K562 (cell line): ENCODE measurements around the gene FARSA. TPM values are rescaled to one million over a fixed set of nuclear protein-coding genes. Genes with fewer than 3 reads are reported as not detected.
A peak's percentile ranks its signal among the peaks of the same experiment; 100 is the strongest.

ENCODE experiments used
- CCNT2 ChIP-seq: IDR thresholded peaks from 2 replicates; pipeline ENCODE4 v1.6.1; 2011; ENCODE audit warnings: borderline replicate concordance, low read depth, mild to moderate bottlenecking, moderate library complexity, mixed read lengths, low read length; ENCODE audit not compliant: insufficient read length; ENCODE audit errors: extremely low read depth
- COPS2 ChIP-seq: fragments of 450-650 bp; conservative IDR thresholded peaks from 2 replicates; pipeline ENCODE4 v1.6.1; 2016; ENCODE audit warnings: mild to moderate bottlenecking, moderate library complexity
- CREB1 ChIP-seq, 2 experiments: sonication (generic) in 1 of 2; formaldehyde crosslinking in 1 of 2; IDR thresholded peaks; 2 replicates each; pipeline versions ENCODE4 v1.6.1 to v1.8.0; 2012 to 2022; ENCODE audit warnings: inconsistent platforms in 1 of 2, mild to moderate bottlenecking in 1 of 2, missing genetic modification reagents in 1 of 2, moderate library complexity in 1 of 2
- CREB5 ChIP-seq: fragments of 250-450 bp; sonication (Bioruptor Pico); IDR thresholded peaks from 2 replicates; pipeline ENCODE4 v1.5.0; 2020; ENCODE audit warnings: mild to moderate bottlenecking
- DMBX1 ChIP-seq: fragments of 250-450 bp; sonication (Bioruptor Pico); IDR thresholded peaks from 2 replicates; pipeline ENCODE4 v1.8.0; 2022; ENCODE audit warnings: inconsistent platforms, mild to moderate bottlenecking, moderate library complexity, borderline replicate concordance
- EGR1 ChIP-seq: fragments of 450-650 bp; conservative IDR thresholded peaks from 2 replicates; pipeline ENCODE4 v1.6.1; 2017; ENCODE audit warnings: mild to moderate bottlenecking
- ESRRB ChIP-seq: fragments of 250-450 bp; sonication (Bioruptor Pico); IDR thresholded peaks from 2 replicates; pipeline ENCODE4 v1.5.0; 2020; ENCODE audit warnings: mild to moderate bottlenecking, moderate library complexity, borderline replicate concordance
- GATAD2A ChIP-seq: fragments of 450-650 bp; IDR thresholded peaks from 2 replicates; pipeline ENCODE4 v1.6.1; 2017
- HBP1 ChIP-seq: fragments of 450-650 bp; formaldehyde crosslinking; IDR thresholded peaks from 2 replicates; pipeline ENCODE4 v1.4.0; 2022; ENCODE audit warnings: missing genetic modification characterization
- HDAC2 ChIP-seq: fragments of 450-650 bp; IDR thresholded peaks from 2 replicates; pipeline ENCODE4 v1.6.1; 2016; ENCODE audit warnings: mild to moderate bottlenecking
- MBD2 ChIP-seq: sonication (generic); IDR thresholded peaks from 2 replicates; pipeline ENCODE4 v1.6.1; 2016; ENCODE audit warnings: low read depth, borderline replicate concordance
- MTA1 ChIP-seq: fragments of 450-650 bp; IDR thresholded peaks from 2 replicates; pipeline ENCODE4 v1.6.1; 2017; ENCODE audit warnings: borderline replicate concordance
- MXI1 ChIP-seq: IDR thresholded peaks from 2 replicates; pipeline ENCODE4 v1.6.1; 2011; ENCODE audit warnings: low read depth, mild to moderate bottlenecking, improper control_type of control experiment, low read length
- NFIC ChIP-seq: fragments of 450-650 bp; IDR thresholded peaks from 2 replicates; pipeline ENCODE4 v1.6.1; 2017; ENCODE audit warnings: mild to moderate bottlenecking, inconsistent platforms
- RBM17 ChIP-seq: fragments of 200-400 bp; formaldehyde crosslinking; IDR thresholded peaks from 2 replicates; pipeline ENCODE4 v1.6.1; 2017; ENCODE audit warnings: low read depth, mild to moderate bottlenecking, low read length, borderline replicate concordance
- RNF2 ChIP-seq: sonication (generic); IDR thresholded peaks from 2 replicates; pipeline ENCODE4 v1.6.1; 2016
- TGIF2 ChIP-seq: sonication (generic); formaldehyde crosslinking; IDR thresholded peaks from 2 replicates; pipeline ENCODE4 v1.8.1; 2022; ENCODE audit warnings: mild to moderate bottlenecking, missing genetic modification reagents, moderate library complexity
- TRIM24 ChIP-seq, 2 experiments: fragments of 450-650 bp; IDR thresholded peaks; 2 replicates each; pipeline ENCODE4 v1.6.1; 2016
- ZFPM2 ChIP-seq: fragments of 250-450 bp; sonication (Bioruptor Pico); IDR thresholded peaks from 2 replicates; pipeline ENCODE4 v1.5.1; 2022; ENCODE audit warnings: mild to moderate bottlenecking
- ZNF316 ChIP-seq: fragments of 450-650 bp; IDR thresholded peaks from 2 replicates; pipeline ENCODE4 v1.6.1; 2016
- ZNF445 ChIP-seq: fragments of 250-450 bp; sonication (Bioruptor Pico); IDR thresholded peaks from 2 replicates; pipeline ENCODE4 v1.4.0; 2020; ENCODE audit warnings: low read depth, mild to moderate bottlenecking, moderate library complexity
- ZNF644 ChIP-seq: fragments of 200-800 bp; sonication (Bioruptor generic); IDR thresholded peaks from 2 replicates; pipeline ENCODE4 v1.6.1; 2016; ENCODE audit warnings: low read depth, missing genetic modification characterization, missing compliant biosample characterization
- ZNF655 ChIP-seq: fragments of 250-450 bp; sonication (Bioruptor Pico); IDR thresholded peaks from 2 replicates; pipeline ENCODE4 v1.5.0; 2021
- ZNF780A ChIP-seq: fragments of 250-450 bp; sonication (Bioruptor Pico); IDR thresholded peaks from 2 replicates; pipeline ENCODE4 v1.5.0; 2021; ENCODE audit warnings: mild to moderate bottlenecking
- polyA plus RNA-seq, 8 experiments: library from polyadenylated mRNA; depleted of rRNA in 4 of 8; stranded (reverse) in 5 of 8; unstranded in 3 of 8; fragments of >200 nt; fragmentation: Nextera tagmentation in 2 of 8; fragmentation: Illumina TruSeq in 1 of 8; extraction: Ambion mirVana in 2 of 8; extraction: Trizol in 1 of 8; gene quantifications; 2 replicates each; pipeline versions ENCODE4 v1.2.1 to v1.2.3, GENCODE V29; 2011 to 2014; ENCODE audit warnings: inconsistent platforms in 1 of 8, missing spikeins in 1 of 8
- total RNA-seq, 7 experiments: library from RNA; depleted of rRNA in 6 of 7; stranded (reverse); fragments of >200 nt in 6 of 7; fragmentation: Illumina TruSeq in 2 of 7; extraction: Trizol in 2 of 7; gene quantifications; 2 replicates each; pipeline versions ENCODE4 v1.2.1 to v1.2.3, GENCODE V29; 2011 to 2021; ENCODE audit warnings: low replicate concordance in 1 of 7
- TF ChIP-seq, protein P1 (sequence below): sonication (generic); formaldehyde crosslinking; IDR thresholded peaks from 2 replicates; pipeline ENCODE4 v1.9.0; 2022; ENCODE audit warnings: mild to moderate bottlenecking, missing genetic modification reagents

Gene FARSA
- total and polyA plus RNA-seq, 9 of the 15 experiments (the other 6 are each of a cell fraction or from before 2014, with no cell fraction given): 25.2 to 237 (median 89.6) TPM

- TF ChIP-seq HBP1 (no peak), ZNF445 (CRISPR knock-in tag) (no peak), MBD2 (peak; percentile 60; the same call in 1 of the 2 replicates), ZNF644 (tag) (no peak; the same call in 1 of the 2 replicates), ZNF316 (no peak), MXI1 (no peak), TRIM24 (IDR thresholded peaks at IDR 0.05) (no peak), ZNF655 (CRISPR knock-in tag) (no peak), ZFPM2 (CRISPR knock-in tag) (no peak), MTA1 (no peak), RNF2 (no peak), TGIF2 (CRISPR knock-in tag) (no peak), ESRRB (CRISPR knock-in tag) (no peak), DMBX1 (no peak), RBM17 (no peak), NFIC (no peak; the same call in none of the 2 replicates), CCNT2 (peak; percentile 57), CREB1 (IDR thresholded peaks at IDR 0.05) (no peak), CREB1 (CRISPR knock-in tag; IDR thresholded peaks at IDR 0.05) (no peak), ZNF780A (CRISPR knock-in tag) (no peak), CREB5 (CRISPR knock-in tag) (no peak), GATAD2A (no peak), EGR1 (peak; percentile 83), COPS2 (no peak), HDAC2 (peak; percentile 57; the same call in 1 of the 2 replicates)
- TF ChIP-seq, protein P1, sequence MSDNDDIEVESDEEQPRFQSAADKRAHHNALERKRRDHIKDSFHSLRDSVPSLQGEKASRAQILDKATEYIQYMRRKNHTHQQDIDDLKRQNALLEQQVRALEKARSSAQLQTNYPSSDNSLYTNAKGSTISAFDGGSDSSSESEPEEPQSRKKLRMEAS (CRISPR knock-in tag): 0 out of 2 replicates have a peak, but pooled peaks have one; percentile 48
Observed at GRCh38 chr19:12881172-12881808, 52.2 kb downstream of the FARSA start, which contains the start of gene DNASE2 (continued).
